Thymus (tissue), 14 donors: ENCODE measurements around the gene FAM167B. TPM values are rescaled to one million over a fixed set of nuclear protein-coding genes. Genes with fewer than 3 reads are reported as not detected.

Experiments used
- DNase-seq, 9 donors: peaks; one replicate each; pipeline ENCODE4 v3.0.0-alpha.2; 2013; ENCODE audit warnings: low spot score in 9 of 9, low read depth in 6 of 9, missing footprints in 1 of 9
- H3K27ac ChIP-seq, 2 donors: one replicate each; pipeline ENCODE4 v1.5.1; 2013; ENCODE audit warnings: control low read depth in 1 of 2, low read depth in 1 of 2, low read length in 1 of 2, mild to moderate bottlenecking in 1 of 2, moderate library complexity in 1 of 2
- H3K27me3 ChIP-seq, 2 donors: one replicate each; pipeline ENCODE4 v1.5.1; 2013; ENCODE audit warnings: low read length in 1 of 2; ENCODE audit not compliant: control insufficient read depth in 2 of 2, insufficient read depth in 1 of 2
- H3K36me3 ChIP-seq, 2 donors: one replicate each; pipeline ENCODE4 v1.5.1; 2013; ENCODE audit warnings: low read length in 1 of 2, mild to moderate bottlenecking in 1 of 2, moderate library complexity in 1 of 2; ENCODE audit not compliant: control insufficient read depth in 2 of 2, insufficient read depth in 2 of 2
- H3K4me1 ChIP-seq, 2 donors: one replicate each; pipeline ENCODE4 v1.5.1; 2013; ENCODE audit warnings: low read length in 2 of 2; ENCODE audit not compliant: control insufficient read depth in 2 of 2, insufficient read depth in 2 of 2
- H3K4me3 ChIP-seq, 2 donors: one replicate each; pipeline ENCODE4 v1.5.1; 2013; ENCODE audit warnings: low read length in 2 of 2, control low read depth in 1 of 2, mild to moderate bottlenecking in 1 of 2
- H3K9me3 ChIP-seq, 2 donors: one replicate each; pipeline ENCODE4 v1.5.1; 2013; ENCODE audit warnings: low read length in 1 of 2, mild to moderate bottlenecking in 1 of 2; ENCODE audit not compliant: control insufficient read depth in 2 of 2, insufficient read depth in 1 of 2
- WGBS: extraction: QIAGEN DNeasy Blood & Tissue Kit; methylation state at CpG from one replicate; pipeline ENCODE4 v1.1.7; 2013; 5-methylcytosine and 5-hydroxymethylcytosine counted together
- long read RNA-seq, 10 donors: transcript quantifications; one replicate each; lab custom pipeline, GENCODE V29; 2026
- polyA plus RNA-seq: library from polyadenylated mRNA; stranded (reverse); fragments of 200-250 nt; gene quantifications from one replicate; pipeline ENCODE4 v1.2.3, GENCODE V29; 2013
- total RNA-seq: library from RNA; stranded (reverse); fragments of 120-200 nt; gene quantifications from one replicate; pipeline ENCODE4 v1.2.4, GENCODE V29; 2013
- donor health status: healthy.

FAM167B gene
- total RNA-seq (1.2 TPM), polyA plus RNA-seq (6.8 TPM)
- long read RNA-seq, donor 1 = 0 reads
- long read RNA-seq, donor 2, partial matches to known transcripts = 0 of 3 reads
- long read RNA-seq, donor 2, other reads (novel, unspliced or antisense) = 0 of 3 reads
- long read RNA-seq, donor 3 = 0 reads
- long read RNA-seq, donor 4, partial matches to known transcripts = 0 of 1 reads
- long read RNA-seq, donor 4, other reads (novel, unspliced or antisense) = 0 of 1 reads
- long read RNA-seq, donor 5, transcript FAM167B-201 (2 exons, 936 nt) = major isoform, 5 of 5 reads
- long read RNA-seq, donor 5, partial matches to known transcripts = 0 of 5 reads
- long read RNA-seq, donor 5, other reads (novel, unspliced or antisense) = 0 of 5 reads
- long read RNA-seq, donor 6, partial matches to known transcripts = 0 of 2 reads
- long read RNA-seq, donor 6, other reads (novel, unspliced or antisense) = 0 of 2 reads
- long read RNA-seq, donor 7 = 0 reads
- long read RNA-seq, donor 8, partial matches to known transcripts = 0 of 1 reads
- long read RNA-seq, donor 8, other reads (novel, unspliced or antisense) = 0 of 1 reads
- long read RNA-seq, donor 9, partial matches to known transcripts = 0 of 2 reads
- long read RNA-seq, donor 9, other reads (novel, unspliced or antisense) = 0 of 2 reads
- long read RNA-seq, donor 10, partial matches to known transcripts = 0 of 1 reads
- long read RNA-seq, donor 10, other reads (novel, unspliced or antisense) = 0 of 1 reads

- 98% methylated on average over 3 of the region's 3 CpGs for WGBS
- Histone ChIP-seq H3K4me1 (peaks cover 13 to 62% of the 10 kb centered on the region in 2 donors), H3K4me3 (peak within 1 kb of the TSS in 1 of 2 donors; percentile 30), H3K36me3 (no peaks in the 10 kb centered on the region), H3K9me3 (no peaks in the 10 kb centered on the region), H3K27ac (peak within 1 kb of the TSS; percentile 91 to 100), H3K27me3 (no peaks in the 10 kb centered on the region)
- no peak for DNase-seq
Measured at GRCh38 chr1:32246888-32247273, at the start of gene FAM167B. Gene FAM167B (plus strand): TSS chr1:32247222. CDS start chr1:32247422, 200 bp downstream.

- no peak for DNase-seq
- peaks cover 48 to 57% of the 10 kb centered on the region in 2 donors for H3K36me3 ChIP-seq
- H3K9me3 ChIP-seq = no peaks in the 10 kb centered on the region
- H3K4me1 ChIP-seq = peaks cover 17 to 49% of the 10 kb centered on the region in 2 donors
- H3K4me3 ChIP-seq = no peak overlapping the region
- H3K27ac ChIP-seq = no peak overlapping the region
- no peaks in the 10 kb centered on the region for H3K27me3 ChIP-seq
- 97% methylated on average over 6 of the region's 6 CpGs for WGBS
Measured at GRCh38 chr1:32197837-32198236, 49.2 kb upstream of the FAM167B start.

- Histone ChIP-seq H3K4me3 (no peak overlapping the region), H3K36me3 (peaks cover 42 to 51% of the 10 kb centered on the region in 2 donors), H3K4me1 (peaks cover 17 to 49% of the 10 kb centered on the region in 2 donors), H3K9me3 (no peaks in the 10 kb centered on the region), H3K27me3 (no peaks in the 10 kb centered on the region), H3K27ac (no peak overlapping the region)
- no peak for DNase-seq
- WGBS = 96% methylated on average over 3 of the region's 3 CpGs
Measured at GRCh38 chr1:32198237-32199042, 48.6 kb upstream of the FAM167B start.

GRCh38 chr1:32199043-32199716, 47.8 kb upstream of the FAM167B start:
- Histone ChIP-seq H3K4me1 (peaks cover 17 to 49% of the 10 kb centered on the region in 2 donors), H3K9me3 (no peaks in the 10 kb centered on the region), H3K36me3 (peaks cover 36 to 47% of the 10 kb centered on the region in 2 donors), H3K27ac (peak overlapping the region in 1 of 2 donors; percentile 93), H3K4me3 (no peak overlapping the region), H3K27me3 (no peaks in the 10 kb centered on the region)
- no peak for DNase-seq
- WGBS = 97% methylated on average over 4 of the region's 4 CpGs

GRCh38 chr1:32199717-32200072, 47.3 kb upstream of the FAM167B start:
- Histone ChIP-seq H3K4me1 (peaks cover 17 to 49% of the 10 kb centered on the region in 2 donors), H3K9me3 (no peaks in the 10 kb centered on the region), H3K4me3 (no peak overlapping the region), H3K36me3 (peaks cover 32 to 44% of the 10 kb centered on the region in 2 donors), H3K27ac (peak overlapping the region; percentile 85 to 93), H3K27me3 (no peaks in the 10 kb centered on the region)
- WGBS = 84% methylated on average over 6 of the region's 6 CpGs
- DNase-seq = no peak

GRCh38 chr1:32200226-32201010, 46.6 kb upstream of the FAM167B start, which contains the start of gene CCDC28B:
Gene CCDC28B (plus strand): TSS chr1:32200595. CDS start chr1:32201936, 1,341 bp downstream.
- Histone ChIP-seq H3K27ac (peak within 1 kb of the TSS; percentile 85 to 93), H3K9me3 (no peaks in the 10 kb centered on the region), H3K4me3 (peak within 1 kb of the TSS; percentile 73 to 90), H3K4me1 (peaks cover 17 to 50% of the 10 kb centered on the region in 2 donors), H3K36me3 (peaks cover 25 to 37% of the 10 kb centered on the region in 2 donors), H3K27me3 (no peaks in the 10 kb centered on the region)
- WGBS = 1% methylated on average over 34 of the region's 34 CpGs
- peak in 5 of 9 donors; percentile 40 to 74 (median 56) for DNase-seq

- H3K27me3 ChIP-seq = no peaks in the 10 kb centered on the region
- H3K9me3 ChIP-seq = no peaks in the 10 kb centered on the region
- H3K36me3 ChIP-seq = peaks cover 17 to 28% of the 10 kb centered on the region in 2 donors
- WGBS = 1% methylated on average over 26 of the region's 26 CpGs
- peak overlapping the region; percentile 73 to 90 for H3K4me3 ChIP-seq
- peak in 7 of 9 donors; percentile 55 to 90 (median 76) for DNase-seq
- H3K27ac ChIP-seq = peak overlapping the region; percentile 85 to 93
- H3K4me1 ChIP-seq = peaks cover 17 to 47% of the 10 kb centered on the region in 2 donors
Measured at GRCh38 chr1:32201011-32201855, 45.8 kb upstream of the FAM167B start.
